Activated CD4-positive, CD25-positive, alpha-beta regulatory T cell treated with anti-CD3 and anti-CD28 coated beads, Interleukin-2, amount 50 U/mL, for 16 hours (primary cell): ENCODE results near the gene RPE65.
"Not testable (repeated sequence)": the region's sequence is repeated elsewhere in the genome, so short reads cannot be mapped to it uniquely, and the experiment has no call there.

Source experiments
- DNase-seq: peaks from one replicate; pipeline ENCODE4 v3.0.0-alpha.2; 2020; ENCODE audit warnings: low read depth, low spot score

Gene RPE65

GRCh38 chr1:68449901-68450300 is at the start of gene RPE65:
Gene RPE65, minus strand, starts transcription at chr1:68449954. Its CDS starts 49 bp downstream, at chr1:68449905.
- no peak for DNase-seq

- no peak for DNase-seq
These were observed 47.6 kb upstream of the RPE65 start for GRCh38 chr1:68497358-68497698.

- peak; percentile 58 for DNase-seq
These were observed 47.1 kb upstream of the RPE65 start, which contains the start of gene DEPDC1 for GRCh38 chr1:68496680-68497357. Gene DEPDC1, minus strand, starts transcription at chr1:68497082. Its CDS starts 83 bp downstream, at chr1:68496999.

GRCh38 chr1:68495968-68496679 is 46.4 kb upstream of the RPE65 start:
- DNase-seq = no peak

GRCh38 chr1:68495532-68495931 is 45.8 kb upstream of the RPE65 start:
- no peak for DNase-seq

GRCh38 chr1:68493193-68493592 is 43.4 kb upstream of the RPE65 start:
- DNase-seq = no peak

- DNase-seq = not testable (repeated sequence)
These were observed 42.5 kb upstream of the RPE65 start for GRCh38 chr1:68492255-68492654.

- DNase-seq = no peak
These were observed 40.4 kb upstream of the RPE65 start for GRCh38 chr1:68490046-68490651.

GRCh38 chr1:68485431-68486022 is 35.8 kb upstream of the RPE65 start:
- DNase-seq = no peak

- DNase-seq = no peak
These were observed 34.9 kb upstream of the RPE65 start for GRCh38 chr1:68484618-68485017.

- no peak for DNase-seq
These were observed 31.3 kb upstream of the RPE65 start for GRCh38 chr1:68481041-68481440.

GRCh38 chr1:68479501-68479900 is 29.7 kb upstream of the RPE65 start:
- no peak for DNase-seq

- no peak for DNase-seq
These were observed 28.9 kb upstream of the RPE65 start for GRCh38 chr1:68478662-68479061.

GRCh38 chr1:68476626-68477025 is 26.9 kb upstream of the RPE65 start:
- not testable (repeated sequence) for DNase-seq

GRCh38 chr1:68473060-68473459 is 23.3 kb upstream of the RPE65 start:
- DNase-seq = no peak

GRCh38 chr1:68470388-68470970 is 20.7 kb upstream of the RPE65 start:
- DNase-seq = no peak

GRCh38 chr1:68464891-68465290 is 15.1 kb upstream of the RPE65 start:
- no peak for DNase-seq

GRCh38 chr1:68460935-68461334 is 11.2 kb upstream of the RPE65 start:
- DNase-seq = no peak

GRCh38 chr1:68459796-68460195 is 10.0 kb upstream of the RPE65 start:
- no peak for DNase-seq

GRCh38 chr1:68459091-68459490 is 9.3 kb upstream of the RPE65 start:
- DNase-seq = no peak

- no peak for DNase-seq
These were observed 6.4 kb upstream of the RPE65 start for GRCh38 chr1:68456202-68456601.

GRCh38 chr1:68454534-68454933 is 4.8 kb upstream of the RPE65 start:
- no peak for DNase-seq
